ENCODE measurements around the gene CLNK.

GRCh38 chr4:10643600-10644425 lies 40.8 kb downstream of the CLNK start:
- TF ChIP-seq, protein P1, sequence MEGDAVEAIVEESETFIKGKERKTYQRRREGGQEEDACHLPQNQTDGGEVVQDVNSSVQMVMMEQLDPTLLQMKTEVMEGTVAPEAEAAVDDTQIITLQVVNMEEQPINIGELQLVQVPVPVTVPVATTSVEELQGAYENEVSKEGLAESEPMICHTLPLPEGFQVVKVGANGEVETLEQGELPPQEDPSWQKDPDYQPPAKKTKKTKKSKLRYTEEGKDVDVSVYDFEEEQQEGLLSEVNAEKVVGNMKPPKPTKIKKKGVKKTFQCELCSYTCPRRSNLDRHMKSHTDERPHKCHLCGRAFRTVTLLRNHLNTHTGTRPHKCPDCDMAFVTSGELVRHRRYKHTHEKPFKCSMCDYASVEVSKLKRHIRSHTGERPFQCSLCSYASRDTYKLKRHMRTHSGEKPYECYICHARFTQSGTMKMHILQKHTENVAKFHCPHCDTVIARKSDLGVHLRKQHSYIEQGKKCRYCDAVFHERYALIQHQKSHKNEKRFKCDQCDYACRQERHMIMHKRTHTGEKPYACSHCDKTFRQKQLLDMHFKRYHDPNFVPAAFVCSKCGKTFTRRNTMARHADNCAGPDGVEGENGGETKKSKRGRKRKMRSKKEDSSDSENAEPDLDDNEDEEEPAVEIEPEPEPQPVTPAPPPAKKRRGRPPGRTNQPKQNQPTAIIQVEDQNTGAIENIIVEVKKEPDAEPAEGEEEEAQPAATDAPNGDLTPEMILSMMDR (IDR thresholded peaks at IDR 0.05): no peak
- TF ChIP-seq POLR2A (IDR thresholded peaks at IDR 0.05): no peak
